ENCODE results near the gene C9orf43. TPM values are rescaled to one million over a fixed set of nuclear protein-coding genes. Genes with fewer than 3 reads are reported as not detected.

Gene C9orf43
- total and polyA plus RNA-seq, 2 experiments from 2014 or later, result 0.63 to 1.1 TPM

- H3K36me3 Mint-ChIP-seq (ENCODE audit: low read depth), result peaks cover 2% of the 10 kb centered on the region; the same call in 1 of the 3 replicates
- no peak overlapping the region for H3K4me3 ChIP-seq
- H3F3A ChIP-seq (replicated peaks; ENCODE audit: low read depth), result no peaks in the 10 kb centered on the region
- H3K9me3 Mint-ChIP-seq, result 0 out of 3 replicates have a peak, but pooled peaks cover 3% of the 10 kb centered on the region
- TF ChIP-seq EZH2 (IDR thresholded peaks at IDR 0.05; ENCODE audit: low read depth, unreplicated experiment) (no peak), ZNF114 (CRISPR knock-in tag; IDR thresholded peaks at IDR 0.05) (no peak), STAT1 (IDR thresholded peaks at IDR 0.05; ENCODE audit: unreplicated experiment) (no peak), NANOG (IDR thresholded peaks at IDR 0.05; ENCODE audit: borderline replicate concordance) (no peak), REST (IDR thresholded peaks at IDR 0.05; ENCODE audit: unreplicated experiment) (no peak), EZH2phosphoT487 (IDR thresholded peaks at IDR 0.05; ENCODE audit: unreplicated experiment) (no peak), ZNF331 (CRISPR knock-in tag; IDR thresholded peaks at IDR 0.05; ENCODE audit: low read depth) (no peak), JUNB (IDR thresholded peaks at IDR 0.05; ENCODE audit: unreplicated experiment) (no peak), ZNF462 (CRISPR knock-in tag; IDR thresholded peaks at IDR 0.05) (no peak)
- peaks cover 19% of the 10 kb centered on the region for H3K4me1 Mint-ChIP-seq
- no peak overlapping the region for H3K4me3 Mint-ChIP-seq
- no peak overlapping the region for H3K4me2 ChIP-seq
- no peak for DNase-seq (ENCODE audit: low spot score)
- H3K36me3 ChIP-seq (ENCODE audit: insufficient read depth), result no peaks in the 10 kb centered on the region
- peaks cover 26% of the 10 kb centered on the region for H3K27me3 ChIP-seq (ENCODE audit: insufficient read depth)
- peaks cover 23% of the 10 kb centered on the region for H3K4me1 ChIP-seq (ENCODE audit: insufficient read depth)
- no peak overlapping the region for H3K27ac ChIP-seq (ENCODE audit: low read depth)
- no peak for ATAC-seq
- H3K27ac Mint-ChIP-seq, result no peak overlapping the region
- no peaks in the 10 kb centered on the region for H3K79me2 ChIP-seq (replicated peaks; ENCODE audit: insufficient read depth)
- no peaks in the 10 kb centered on the region for H4K20me1 ChIP-seq (replicated peaks; ENCODE audit: insufficient read depth)
- no peak overlapping the region for H2AFZ ChIP-seq
- no peaks in the 10 kb centered on the region for H3K9me2 ChIP-seq (ENCODE audit: insufficient read depth)
- H3K27me3 Mint-ChIP-seq (ENCODE audit: insufficient read depth, low read depth, poor library complexity), result peaks cover 23% of the 10 kb centered on the region
These were observed 56.6 kb downstream of the C9orf43 start for GRCh38 chr9:113467183-113467582.
